ENCODE results near the gene FGD6.
"Not testable (repeated sequence)": the region's sequence is repeated elsewhere in the genome, so short reads cannot be mapped to it uniquely, and the experiment has no call there.

The FGD6 gene

GRCh38 chr12:95205016-95205624, 12.1 kb downstream of the FGD6 start:
- no peaks in the 10 kb centered on the region for H3K9me3 Mint-ChIP-seq
- no peak for DNase-seq
- peaks cover 13% of the 10 kb centered on the region for H3K4me1 Mint-ChIP-seq (ENCODE audit: low read depth)
- no peaks in the 10 kb centered on the region for H3K27me3 Mint-ChIP-seq
- no peak overlapping the region for H3K4me3 Mint-ChIP-seq
- no peaks in the 10 kb centered on the region for H3K36me3 Mint-ChIP-seq (ENCODE audit: low read depth)
- H3K27ac Mint-ChIP-seq = no peak overlapping the region

GRCh38 chr12:95204141-95204866, 13.0 kb downstream of the FGD6 start:
- Mint-ChIP-seq H3K4me1 (ENCODE audit: low read depth) (peaks cover 13% of the 10 kb centered on the region), H3K27ac (no peak overlapping the region), H3K36me3 (ENCODE audit: low read depth) (no peaks in the 10 kb centered on the region), H3K9me3 (no peaks in the 10 kb centered on the region), H3K4me3 (no peak overlapping the region), H3K27me3 (no peaks in the 10 kb centered on the region)
- DNase-seq = no peak

GRCh38 chr12:95203487-95204030, 13.7 kb downstream of the FGD6 start:
- Mint-ChIP-seq H3K4me3 (no peak overlapping the region), H3K4me1 (ENCODE audit: low read depth) (peaks cover 13% of the 10 kb centered on the region), H3K36me3 (ENCODE audit: low read depth) (no peaks in the 10 kb centered on the region), H3K9me3 (no peaks in the 10 kb centered on the region), H3K27me3 (no peaks in the 10 kb centered on the region), H3K27ac (no peak overlapping the region)
- no peak for DNase-seq

- DNase-seq = no peak
- H3K27ac Mint-ChIP-seq = no peak overlapping the region
- no peaks in the 10 kb centered on the region for H3K9me3 Mint-ChIP-seq
- peaks cover 13% of the 10 kb centered on the region for H3K4me1 Mint-ChIP-seq (ENCODE audit: low read depth)
- H3K4me3 Mint-ChIP-seq = no peak overlapping the region
- H3K36me3 Mint-ChIP-seq (ENCODE audit: low read depth) = no peaks in the 10 kb centered on the region
- no peaks in the 10 kb centered on the region for H3K27me3 Mint-ChIP-seq
These were observed 14.4 kb downstream of the FGD6 start for GRCh38 chr12:95202691-95203486.

- H3K4me3 Mint-ChIP-seq = no peak overlapping the region
- H3K36me3 Mint-ChIP-seq (ENCODE audit: low read depth) = no peaks in the 10 kb centered on the region
- H3K27me3 Mint-ChIP-seq = peaks cover 4% of the 10 kb centered on the region
These were observed 16.1 kb downstream of the FGD6 start for GRCh38 chr12:95201056-95201670.

GRCh38 chr12:95200128-95200894, 17.0 kb downstream of the FGD6 start:
- no peak for DNase-seq
- Mint-ChIP-seq H3K36me3 (ENCODE audit: low read depth) (no peaks in the 10 kb centered on the region), H3K27ac (no peak overlapping the region), H3K4me1 (ENCODE audit: low read depth) (peaks cover 13% of the 10 kb centered on the region), H3K27me3 (peaks cover 4% of the 10 kb centered on the region), H3K9me3 (no peaks in the 10 kb centered on the region), H3K4me3 (no peak overlapping the region)

More at GRCh38 chr12:95201056-95201670, 16.1 kb downstream of the FGD6 start:
- no peaks in the 10 kb centered on the region for H3K9me3 Mint-ChIP-seq
- no peak for DNase-seq
- peaks cover 13% of the 10 kb centered on the region for H3K4me1 Mint-ChIP-seq (ENCODE audit: low read depth)
- no peak overlapping the region for H3K27ac Mint-ChIP-seq

- H3K27ac Mint-ChIP-seq = no peak overlapping the region
These were observed 18.4 kb downstream of the FGD6 start for GRCh38 chr12:95198914-95199313.

GRCh38 chr12:95197636-95198035, 19.6 kb downstream of the FGD6 start:
- Mint-ChIP-seq H3K27me3 (peaks cover 4% of the 10 kb centered on the region), H3K9me3 (no peaks in the 10 kb centered on the region), H3K36me3 (ENCODE audit: low read depth) (no peaks in the 10 kb centered on the region), H3K4me1 (ENCODE audit: low read depth) (peaks cover 5% of the 10 kb centered on the region), H3K27ac (no peak overlapping the region), H3K4me3 (no peak overlapping the region)
- DNase-seq = no peak

More at GRCh38 chr12:95198914-95199313, 18.4 kb downstream of the FGD6 start:
- Mint-ChIP-seq H3K9me3 (no peaks in the 10 kb centered on the region), H3K4me3 (no peak overlapping the region), H3K36me3 (ENCODE audit: low read depth) (no peaks in the 10 kb centered on the region), H3K4me1 (ENCODE audit: low read depth) (peaks cover 11% of the 10 kb centered on the region), H3K27me3 (peaks cover 4% of the 10 kb centered on the region)
- no peak for DNase-seq

GRCh38 chr12:95196875-95197569, 20.2 kb downstream of the FGD6 start:
- not testable (repeated sequence) for H3K4me3 Mint-ChIP-seq; H3K4me1 Mint-ChIP-seq (ENCODE audit: low read depth); H3K36me3 Mint-ChIP-seq (ENCODE audit: low read depth); H3K27ac Mint-ChIP-seq; DNase-seq; H3K9me3 Mint-ChIP-seq; H3K27me3 Mint-ChIP-seq

GRCh38 chr12:95195122-95195521, 22.1 kb downstream of the FGD6 start:
- no peak overlapping the region for H3K4me3 Mint-ChIP-seq
- H3K27ac Mint-ChIP-seq = no peak overlapping the region
- H3K27me3 Mint-ChIP-seq = peaks cover 4% of the 10 kb centered on the region
- H3K9me3 Mint-ChIP-seq = no peaks in the 10 kb centered on the region
- no peaks in the 10 kb centered on the region for H3K36me3 Mint-ChIP-seq (ENCODE audit: low read depth)
- no peaks in the 10 kb centered on the region for H3K4me1 Mint-ChIP-seq (ENCODE audit: low read depth)
- DNase-seq = no peak

- no peak for DNase-seq
- Mint-ChIP-seq H3K4me1 (ENCODE audit: low read depth) (no peaks in the 10 kb centered on the region), H3K4me3 (no peak overlapping the region), H3K27me3 (peaks cover 4% of the 10 kb centered on the region), H3K9me3 (no peaks in the 10 kb centered on the region), H3K36me3 (ENCODE audit: low read depth) (no peaks in the 10 kb centered on the region), H3K27ac (no peak overlapping the region)
These were observed 24.1 kb downstream of the FGD6 start for GRCh38 chr12:95193139-95193538.

GRCh38 chr12:95192271-95192670, 25.0 kb downstream of the FGD6 start:
- Mint-ChIP-seq H3K27me3 (no peaks in the 10 kb centered on the region), H3K9me3 (no peaks in the 10 kb centered on the region), H3K4me3 (no peak overlapping the region), H3K27ac (no peak overlapping the region), H3K4me1 (ENCODE audit: low read depth) (peaks cover 3% of the 10 kb centered on the region), H3K36me3 (ENCODE audit: low read depth) (no peaks in the 10 kb centered on the region)
- no peak for DNase-seq

- Mint-ChIP-seq H3K4me3 (no peak overlapping the region), H3K9me3 (no peaks in the 10 kb centered on the region), H3K4me1 (ENCODE audit: low read depth) (peaks cover 3% of the 10 kb centered on the region), H3K27ac (no peak overlapping the region), H3K36me3 (ENCODE audit: low read depth) (no peaks in the 10 kb centered on the region), H3K27me3 (no peaks in the 10 kb centered on the region)
- DNase-seq = no peak
These were observed 26.1 kb downstream of the FGD6 start for GRCh38 chr12:95191060-95191696.

Measured in activated T-cell treated with anti-CD3 and anti-CD28 coated beads, Interleukin-2, amount 50 U/mL, for 24 hours (primary cell).